SIG-M5 treated with dmso at 0.1 percent for 504 hours (cell line): Measurements from ENCODE around the gene DNAAF3.
A peak's percentile ranks its signal among the peaks of the same experiment; 100 is the strongest.
"Not testable (repeated sequence)": the region's sequence is repeated elsewhere in the genome, so short reads cannot be mapped to it uniquely, and the experiment has no call there.

Experiments used
- DNase-seq: peaks from one replicate; lab custom pipeline; 2025; ENCODE audit not compliant: unreplicated experiment; lab: John Stamatoyannopoulos, UW

Gene DNAAF3

DNA sequence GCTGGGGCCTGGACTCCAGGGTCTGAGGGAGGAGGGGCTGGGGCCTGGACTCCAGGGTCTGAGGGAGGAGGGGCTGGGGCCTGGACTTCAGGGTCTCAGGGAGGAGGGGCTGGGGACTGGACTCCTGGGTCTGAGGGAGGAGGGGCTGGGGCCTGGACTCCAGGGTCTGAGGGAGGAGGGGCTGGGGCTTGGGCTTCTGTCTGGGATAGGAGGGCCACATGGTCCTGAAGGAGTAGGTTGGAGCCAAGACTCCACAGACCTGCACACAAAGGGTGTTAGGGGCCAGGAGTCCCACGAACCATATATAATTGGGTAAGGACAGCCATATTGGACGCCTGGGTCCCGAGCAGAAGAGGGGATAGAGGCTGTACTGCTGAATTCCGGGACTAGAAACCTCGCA, 10.6 kb downstream of the DNAAF3 start:
- DNase-seq: not testable (repeated sequence)

DNA sequence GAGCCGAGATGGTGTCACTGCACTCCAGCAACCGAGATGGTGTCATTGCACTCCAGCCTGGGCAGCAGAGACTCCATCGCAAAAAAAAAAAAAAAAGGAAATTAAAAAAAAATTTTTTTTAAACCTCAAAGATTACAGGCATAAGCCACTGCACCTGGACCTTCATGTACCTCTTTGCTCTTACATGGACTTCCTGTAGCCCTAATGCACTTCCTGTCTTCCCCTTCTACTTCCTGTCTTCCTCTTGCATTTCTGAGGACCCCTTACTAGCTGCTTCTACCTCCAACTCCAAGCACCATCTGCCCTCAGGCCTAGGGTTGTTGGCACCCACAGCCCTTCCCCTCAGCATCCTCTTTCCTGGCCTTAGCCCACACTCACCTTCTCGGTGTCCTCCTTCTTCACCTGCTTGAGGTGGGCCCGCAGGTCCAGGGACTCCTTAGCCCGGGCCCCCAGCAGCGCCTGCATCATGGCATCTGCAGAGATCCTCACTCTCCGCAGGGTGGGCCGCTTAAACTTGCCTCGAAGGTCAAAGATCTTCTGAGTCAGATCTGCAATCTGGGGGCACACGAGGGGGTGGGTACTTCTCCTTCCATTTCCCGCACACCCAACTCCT, 12.7 kb downstream of the DNAAF3 start:
- no peak for DNase-seq

DNA sequence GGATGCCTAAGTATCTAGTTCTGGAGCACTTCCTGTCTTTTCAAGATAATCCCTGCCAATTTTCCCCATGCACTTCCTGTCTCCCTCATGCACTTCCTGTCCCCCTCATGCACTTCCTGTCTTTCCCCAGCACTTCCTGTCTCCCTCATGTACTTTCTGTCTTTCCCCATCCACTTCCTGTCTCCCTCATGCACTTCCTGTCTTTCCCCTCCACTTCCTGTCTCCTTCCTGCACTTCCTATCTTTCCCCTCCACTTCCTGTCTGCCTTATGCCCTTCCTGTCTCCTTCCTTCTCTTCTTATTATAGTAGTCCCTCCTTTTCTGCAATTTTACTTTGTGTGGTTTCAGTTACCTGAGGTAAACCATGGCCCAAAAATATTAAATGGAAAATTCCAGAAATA, 14.4 kb downstream of the DNAAF3 start:
- DNase-seq: peak; percentile 21

DNA sequence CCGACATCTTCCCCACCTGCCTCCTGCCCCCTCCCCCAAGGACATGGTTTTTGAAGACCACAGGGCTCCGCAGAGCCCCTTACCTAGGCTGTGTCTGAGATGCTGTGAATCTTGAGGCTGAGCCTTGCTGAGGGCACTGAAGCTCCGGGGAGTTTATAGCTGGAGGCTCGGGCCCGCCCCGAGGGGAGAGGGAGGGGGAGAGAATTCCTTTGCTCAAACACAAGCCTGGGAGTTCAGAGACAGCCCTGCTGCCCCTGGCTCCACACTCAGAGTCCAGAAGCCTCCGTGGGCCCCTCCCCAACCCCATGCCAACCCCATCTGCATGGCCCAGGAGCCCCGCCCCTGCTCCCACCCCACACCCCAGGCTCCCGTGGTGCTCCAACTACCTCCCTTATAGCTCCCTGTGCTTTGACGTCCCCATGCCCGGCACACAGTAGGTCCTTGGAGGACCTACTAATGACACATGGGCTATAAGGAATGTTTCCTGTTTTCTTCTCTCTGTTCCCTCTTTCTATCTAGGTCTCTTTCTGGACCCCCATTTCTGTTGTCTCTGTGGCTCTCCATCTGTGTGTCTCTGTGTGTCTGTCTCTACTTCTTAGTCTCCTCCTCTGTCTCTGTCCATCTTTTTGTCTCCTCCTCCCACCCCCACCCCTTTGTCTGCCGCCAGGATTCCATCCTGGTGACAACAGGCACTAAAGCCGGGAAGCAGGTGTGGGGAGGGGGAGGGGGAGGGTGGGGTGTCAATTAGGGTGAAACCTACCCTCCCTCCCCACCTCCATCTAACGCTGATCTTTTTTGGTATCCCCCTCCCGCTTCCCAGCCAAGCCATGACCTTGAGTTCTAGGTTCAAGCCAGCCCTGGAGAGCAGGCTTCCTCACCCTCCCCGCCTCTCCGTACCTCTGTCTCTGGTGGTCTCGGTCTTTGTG, 17.1 kb downstream of the DNAAF3 start, which contains the start of gene TNNT1:
Gene TNNT1, minus strand, starts transcription at position 129 of the 926 bp plus-strand sequence. CDS start 2,049 bp downstream, outside the sequence.
- DNase-seq: no peak

DNA sequence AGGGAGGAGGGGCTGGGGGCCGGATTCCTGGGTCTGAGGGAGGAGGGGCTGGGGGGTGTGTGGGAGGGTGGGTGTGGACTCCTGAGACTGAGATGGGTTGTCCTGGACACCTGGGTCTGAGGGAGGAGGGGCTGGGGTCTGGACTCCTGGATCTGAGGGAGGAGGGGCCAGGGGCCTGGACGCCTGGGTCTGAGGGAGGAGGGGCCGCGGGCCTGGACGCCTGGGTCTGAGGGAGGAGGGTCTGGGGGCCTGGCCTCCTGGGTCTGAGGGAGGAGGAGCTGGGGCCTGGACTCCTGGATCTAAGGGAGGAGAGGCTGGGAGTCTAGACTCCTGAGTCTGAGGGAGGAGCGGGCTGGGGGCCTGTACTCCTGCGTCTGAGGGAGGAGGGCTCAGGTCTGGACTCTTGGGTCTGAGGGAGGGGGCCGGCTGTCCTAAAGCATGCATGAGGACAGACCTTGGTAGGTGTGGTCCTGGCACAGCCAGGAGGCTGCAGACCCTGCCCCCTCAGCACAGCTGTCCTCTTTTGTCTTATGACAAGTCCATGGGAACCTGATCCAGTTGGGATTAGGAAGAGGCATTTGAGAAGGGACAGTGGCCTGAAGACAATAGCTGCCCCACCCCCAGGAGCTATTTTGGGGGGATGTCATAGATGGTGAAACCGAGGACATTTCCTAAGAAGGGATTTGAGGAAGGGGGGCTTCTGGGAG, 18.7 kb downstream of the DNAAF3 start:
- DNase-seq: no peak

DNA sequence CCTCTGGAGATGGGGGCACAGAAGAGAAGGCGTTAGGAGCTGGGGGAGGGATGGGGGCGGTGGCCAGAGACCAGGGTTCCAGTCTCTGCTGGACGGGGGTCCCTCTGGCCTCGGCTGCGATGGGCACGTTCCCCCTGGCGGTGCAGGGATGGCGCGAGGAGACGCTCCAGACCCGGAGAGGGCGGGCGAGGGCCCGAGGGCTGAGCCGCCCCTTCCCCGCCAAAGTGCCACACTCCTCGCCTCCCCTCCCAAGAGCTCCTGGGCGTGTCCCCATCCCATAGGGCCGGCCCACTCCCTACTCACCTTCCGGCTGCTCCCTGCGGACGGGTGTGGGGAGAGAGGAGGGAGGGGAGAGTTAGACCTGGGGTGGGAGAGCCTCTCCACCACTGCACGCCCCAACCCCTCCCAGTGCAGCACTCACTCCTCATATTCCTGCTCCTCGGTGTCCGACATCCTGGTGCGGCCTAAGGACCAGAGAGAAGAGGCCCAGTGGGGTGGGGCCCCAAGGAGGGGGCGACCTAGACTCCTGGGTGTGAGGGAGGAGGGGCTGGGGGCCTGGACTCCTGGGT, 19.6 kb downstream of the DNAAF3 start:
- DNase-seq: peak; percentile 22

DNA sequence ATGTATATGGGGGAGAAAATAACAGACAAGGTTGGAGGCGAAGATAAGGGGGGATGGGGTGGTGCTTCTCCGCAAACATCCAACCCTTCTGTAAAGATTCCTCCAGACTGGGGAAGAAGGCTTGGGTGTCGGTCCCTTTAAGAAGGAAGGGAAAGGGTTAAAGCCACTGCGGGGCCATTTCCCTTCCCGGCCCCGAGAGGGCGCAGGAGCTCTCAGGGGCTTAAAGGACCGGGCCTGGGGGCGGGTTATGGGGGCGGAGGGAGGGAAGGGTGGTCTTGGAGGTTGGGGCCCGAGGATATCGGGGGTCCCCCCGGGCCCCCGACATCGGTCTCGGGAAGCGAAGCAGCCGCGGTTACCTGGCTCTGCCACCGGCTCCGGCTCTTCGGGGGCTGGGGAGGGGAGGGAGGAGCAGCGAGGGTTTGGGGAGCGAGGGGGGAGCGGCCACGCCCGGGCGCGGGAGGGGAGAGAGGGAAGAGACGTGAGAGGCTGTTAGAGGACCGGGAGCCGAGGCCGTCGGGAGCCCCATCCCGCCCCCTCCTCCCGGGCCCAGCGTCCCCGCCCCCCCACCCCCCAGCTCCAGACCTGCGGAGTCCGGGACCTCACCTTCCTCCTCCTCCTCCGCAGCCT, 20.2 kb downstream of the DNAAF3 start:
- DNase-seq: peak; percentile 63

DNA sequence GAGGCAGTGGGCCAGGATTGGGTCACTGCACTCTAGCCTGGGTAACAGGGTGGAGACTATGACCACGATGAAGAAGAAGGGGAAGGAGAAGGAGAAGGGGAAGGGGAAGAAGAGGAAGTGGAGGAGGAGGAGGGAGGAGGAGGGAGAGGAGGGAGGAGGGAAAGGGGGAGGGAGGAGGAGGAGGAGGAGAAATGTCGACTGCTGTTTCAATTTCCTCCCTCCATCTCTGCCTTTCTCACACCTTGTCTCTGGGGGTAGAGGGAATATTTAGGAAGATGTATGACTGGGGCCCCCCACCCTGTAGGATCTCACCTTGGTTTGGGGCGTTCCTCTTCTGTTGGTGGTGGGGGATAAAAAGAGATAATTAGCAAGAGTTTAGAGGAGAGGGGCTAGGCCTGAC, 21.2 kb downstream of the DNAAF3 start:
- DNase-seq: peak; percentile 69

DNA sequence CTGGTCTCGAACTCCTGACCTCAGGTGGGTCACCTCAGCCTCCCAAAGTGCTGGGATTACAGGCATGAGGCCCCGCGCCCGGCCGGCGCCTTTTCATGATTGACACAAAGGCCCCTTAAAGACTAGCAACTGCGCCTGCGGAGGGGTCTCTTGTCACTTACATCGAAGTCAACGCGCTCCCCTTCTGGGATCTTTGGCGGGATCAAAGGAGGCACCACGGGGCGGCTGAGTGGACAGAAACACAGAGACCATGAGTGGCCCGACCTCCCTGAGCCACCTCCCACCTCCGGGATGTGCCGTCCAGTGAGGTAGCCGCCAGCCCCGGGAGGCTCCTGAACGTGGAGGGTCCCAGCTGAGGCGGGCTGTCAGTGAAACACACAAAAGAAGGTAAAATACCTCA, 24.7 kb downstream of the DNAAF3 start:
- no peak for DNase-seq

DNA sequence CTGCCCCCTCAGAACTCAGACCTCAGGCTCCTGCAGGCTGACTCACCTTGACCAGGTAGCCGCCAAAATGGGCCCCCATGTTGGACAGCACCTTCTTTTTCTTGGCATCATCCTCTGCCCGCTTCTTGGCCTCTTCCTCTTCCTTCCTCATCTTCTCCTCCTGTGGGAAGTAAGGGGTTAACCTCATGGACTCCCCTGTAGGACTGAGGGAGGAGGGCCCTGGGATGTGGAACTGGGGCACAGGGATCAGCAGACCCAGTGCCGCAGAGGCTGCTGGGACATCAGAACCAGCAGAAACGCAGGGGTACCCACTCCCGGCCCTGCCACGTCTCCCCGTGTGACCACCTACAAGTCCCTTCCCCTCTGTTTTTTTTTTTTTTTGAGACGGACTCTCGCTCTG, 28.5 kb downstream of the DNAAF3 start:
- DNase-seq: no peak

DNA sequence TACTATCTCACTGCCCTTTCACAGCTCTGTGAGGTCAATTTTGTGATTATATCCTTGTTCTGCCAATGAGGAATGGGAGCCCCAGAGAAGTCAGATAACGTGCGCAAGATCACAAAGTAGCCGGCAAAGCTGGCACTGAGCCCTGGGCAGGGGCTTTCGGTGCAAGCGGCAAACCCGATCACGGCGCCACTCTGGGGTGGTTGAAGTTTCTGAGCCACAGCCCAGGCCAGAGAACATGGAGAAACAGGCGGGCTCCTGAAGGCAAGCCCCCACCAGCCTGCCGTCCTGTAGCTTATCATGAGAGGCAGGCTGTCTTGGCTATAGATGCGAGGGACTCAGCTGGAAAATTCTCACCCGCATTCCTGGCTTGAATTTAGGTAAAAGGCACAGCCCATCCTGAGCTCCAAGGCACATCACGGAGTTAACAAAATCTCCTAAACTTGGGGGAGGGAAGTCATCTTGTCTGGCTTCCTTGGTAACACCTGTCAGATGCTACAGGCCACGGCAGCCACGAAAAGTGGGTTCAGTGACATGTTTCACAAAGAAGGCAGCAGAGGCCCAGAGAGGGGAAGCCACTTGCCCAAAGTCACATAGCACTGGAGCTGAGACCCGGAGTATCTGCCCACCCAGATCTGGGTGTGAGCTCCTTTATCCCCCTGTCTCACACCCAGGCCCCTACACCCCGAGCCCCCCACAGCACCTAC, 29.9 kb downstream of the DNAAF3 start:
- no peak for DNase-seq

DNA sequence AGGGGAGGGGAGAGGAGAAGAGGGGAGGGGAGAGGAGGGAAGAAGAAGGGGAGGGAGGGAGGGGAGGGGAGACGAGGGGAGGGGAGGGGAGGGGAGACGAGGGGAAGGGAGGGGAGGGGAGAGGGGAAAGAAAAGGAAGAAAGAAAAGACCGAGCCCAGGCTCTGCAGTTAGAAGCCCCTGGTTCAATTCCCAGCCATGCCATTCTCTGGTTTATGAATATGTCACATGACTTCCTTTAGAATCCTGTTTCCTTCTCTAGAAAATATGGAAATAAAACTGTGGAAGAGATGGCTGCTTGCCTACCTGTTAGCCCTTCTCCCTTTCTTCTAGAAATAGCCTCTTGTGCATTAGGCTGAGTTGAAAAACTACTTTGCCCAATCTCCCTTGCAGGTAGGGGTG, 31.7 kb downstream of the DNAAF3 start:
- DNase-seq: no peak

DNA sequence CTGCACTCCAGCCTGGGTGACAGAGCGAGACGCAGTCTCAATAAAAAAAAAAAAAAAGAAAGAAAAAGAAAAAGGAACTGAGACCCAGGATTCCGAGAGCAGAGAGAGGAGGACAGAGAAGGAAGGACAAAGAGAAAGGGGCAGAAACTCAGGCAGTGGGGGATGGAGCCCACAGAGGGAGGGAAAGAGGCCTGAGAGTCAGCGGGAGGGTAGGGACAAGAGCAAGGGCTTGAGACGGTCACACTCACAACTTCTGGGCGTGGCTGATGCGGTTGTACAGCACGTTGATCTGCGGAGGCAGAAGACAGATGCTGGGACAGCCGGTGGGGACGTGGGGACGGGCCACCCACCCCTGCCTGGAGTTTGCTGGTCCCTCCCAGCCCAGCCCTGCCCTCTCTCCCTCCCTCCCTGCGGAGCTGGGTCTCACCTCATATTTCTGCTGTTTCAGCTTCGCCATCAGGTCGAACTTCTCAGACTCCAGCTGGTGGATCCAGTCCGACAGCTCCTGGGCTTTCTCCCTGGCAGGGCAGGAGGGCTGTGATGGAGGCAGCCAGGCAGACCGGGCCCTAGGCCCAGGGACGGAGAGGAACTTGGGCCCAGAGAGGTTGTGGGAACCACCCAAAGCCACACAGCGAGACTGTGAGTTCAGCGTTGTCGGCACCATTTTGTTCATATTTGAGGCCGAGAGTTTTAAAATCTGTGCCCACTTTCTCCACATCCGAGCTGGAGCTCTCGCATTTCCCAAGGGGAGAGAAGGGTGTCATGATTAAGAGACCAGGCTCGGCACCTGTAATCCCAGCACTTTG, 32.6 kb downstream of the DNAAF3 start:
- DNase-seq: peak; percentile 84

DNA sequence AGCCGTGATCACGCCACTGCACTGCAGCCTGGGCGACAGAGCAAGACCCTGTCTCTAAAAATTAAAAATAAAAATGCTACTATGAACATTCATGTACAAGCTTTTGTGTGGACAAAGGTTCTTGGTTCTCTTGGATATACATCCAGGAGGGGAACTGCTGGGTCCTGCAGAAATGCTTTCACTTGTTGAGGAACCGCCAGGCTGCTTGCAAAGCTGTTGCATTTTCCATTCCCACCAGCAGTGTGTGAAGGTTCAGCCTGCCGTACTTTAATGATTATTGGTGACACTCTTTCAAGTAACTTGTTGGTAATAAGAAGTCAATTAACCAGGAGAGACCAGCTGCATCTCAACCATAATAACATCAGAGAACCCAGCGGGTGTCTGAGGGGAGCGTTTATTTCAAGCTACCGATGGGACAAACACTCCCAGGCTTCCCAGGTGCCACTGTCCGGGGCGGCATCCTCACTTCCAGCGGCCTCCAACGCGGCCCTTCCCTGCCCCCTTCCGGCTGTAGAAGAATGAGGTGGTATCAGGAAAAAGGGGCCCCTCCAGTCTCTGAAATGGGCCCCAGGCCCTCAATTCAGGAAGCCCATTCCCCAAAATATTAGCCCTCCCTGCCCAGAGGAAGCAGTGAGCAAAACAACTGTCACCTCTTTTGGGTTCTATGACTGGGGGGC, 33.8 kb downstream of the DNAAF3 start:
- DNase-seq: no peak

DNA sequence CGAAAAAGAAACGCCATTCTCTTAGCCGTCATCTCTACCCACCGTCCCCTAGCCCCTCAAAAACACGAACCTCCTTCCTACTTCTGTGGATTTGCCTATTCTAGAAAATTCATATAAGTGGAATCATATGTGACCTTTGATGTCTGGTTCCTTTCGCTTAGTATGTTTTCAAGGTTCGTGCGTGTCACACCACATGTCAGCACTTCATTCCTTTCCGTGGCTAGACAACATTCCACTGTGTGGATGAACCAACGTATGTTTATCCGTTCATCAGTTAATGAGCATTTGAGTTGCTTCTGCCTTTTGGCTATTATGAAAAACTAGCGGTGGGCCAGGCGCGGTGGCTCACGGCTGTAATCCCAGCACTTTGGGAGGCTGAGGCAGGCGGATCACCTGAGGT, 35.0 kb downstream of the DNAAF3 start:
- no peak for DNase-seq

DNA sequence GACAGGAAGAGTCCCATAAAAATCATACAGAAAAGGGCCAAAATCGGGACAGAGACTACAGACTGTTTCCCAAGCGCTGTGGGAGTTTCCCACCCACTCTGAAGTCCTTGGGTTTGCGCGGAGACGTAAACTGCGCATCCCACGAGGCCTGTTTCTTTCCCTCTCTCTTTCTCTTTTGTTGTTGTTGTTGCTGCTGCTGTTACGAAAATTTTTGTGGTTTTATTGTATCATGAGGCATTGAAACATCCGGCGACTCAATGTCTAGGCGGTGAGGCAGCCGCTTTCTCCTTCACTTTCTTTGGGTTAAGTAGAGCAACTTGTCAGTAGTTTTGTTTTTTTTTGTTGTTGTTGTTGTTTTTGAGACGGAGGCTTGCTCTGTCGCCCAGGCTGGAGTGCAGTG, 47.4 kb downstream of the DNAAF3 start:
- DNase-seq: peak; percentile 28

DNA sequence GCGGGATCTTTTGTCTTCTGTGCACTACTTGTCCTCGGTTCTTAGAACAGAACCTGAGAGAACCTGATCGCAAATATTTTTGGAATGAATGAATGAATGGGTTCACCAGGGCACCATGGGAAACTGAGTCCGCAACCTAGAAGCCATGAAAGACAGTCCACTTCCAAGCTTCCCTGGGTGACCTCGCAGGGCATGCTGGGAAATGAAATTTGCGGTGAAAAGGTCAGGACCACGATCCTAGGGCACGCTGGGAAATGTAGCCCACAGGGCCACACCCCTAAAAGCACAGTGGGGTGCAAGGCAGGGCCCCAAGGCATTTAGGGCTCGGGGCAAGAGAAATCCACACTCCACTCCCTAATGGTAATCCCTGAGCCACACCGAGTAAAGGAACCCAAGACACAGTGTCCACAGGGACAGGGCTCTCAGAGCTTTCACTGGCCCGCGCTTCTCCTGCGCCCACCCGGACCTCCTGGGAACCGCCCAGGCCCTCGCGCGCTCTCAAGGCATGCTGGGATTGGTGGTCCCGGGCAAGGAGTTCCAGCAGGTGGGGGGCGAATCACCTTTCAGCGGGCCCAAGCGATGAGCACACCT, 47.9 kb downstream of the DNAAF3 start:
- DNase-seq: peak; percentile 43

DNA sequence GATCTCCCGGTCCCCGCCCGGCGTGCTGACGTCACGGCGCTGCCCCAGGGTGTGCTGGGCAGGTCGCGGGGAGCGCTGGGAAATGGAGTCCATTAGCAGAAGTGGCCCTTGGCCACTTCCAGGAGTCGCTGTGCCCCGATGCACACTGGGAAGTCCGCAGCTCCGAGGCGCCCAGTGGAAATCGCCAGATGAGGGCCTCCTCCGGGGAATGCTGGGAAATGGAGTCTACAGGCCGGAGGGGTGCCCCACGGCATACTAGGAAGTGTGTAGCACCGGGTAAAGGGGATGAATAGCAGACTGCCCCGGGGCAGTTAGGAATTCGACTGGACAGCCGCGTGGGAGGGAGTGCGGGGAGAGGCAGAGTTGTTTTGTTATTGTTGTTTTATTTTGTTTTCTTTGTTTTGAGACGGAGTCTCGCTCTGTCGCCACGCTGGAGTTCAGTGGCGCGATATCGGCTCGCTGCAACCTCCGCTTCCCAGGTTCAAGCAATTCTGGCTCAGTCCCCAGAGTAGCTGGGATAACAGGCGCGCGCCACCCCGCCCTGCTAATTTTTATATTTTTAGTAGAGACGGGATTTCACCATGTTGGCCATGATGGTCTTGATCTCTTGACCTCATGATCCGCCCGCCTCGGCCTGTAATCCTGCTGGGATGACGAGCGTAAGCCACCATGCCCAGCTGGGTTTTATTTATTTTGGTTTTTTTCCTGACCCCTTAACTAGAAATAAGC, 48.6 kb downstream of the DNAAF3 start:
- peak; percentile 98 for DNase-seq
